ENCODE data around the gene KISS1. TPM values are rescaled to one million over a fixed set of nuclear protein-coding genes. Genes with fewer than 3 reads are reported as not detected.

KISS1 gene
- total RNA-seq, 2 donors from 2014 or later, result not detected

- DNase-seq (no peak), ATAC-seq (no peak)
- intact Hi-C loops (cut with DNase I), result no loop called here
- Histone ChIP-seq H3K36me3 (replicated peaks in 1 of 2; ENCODE audit: insufficient read depth in 1 of 2, low read depth in 2 of 2) (no peaks in the 10 kb centered on the region), H3K27me3 (no peaks in the 10 kb centered on the region), H3K9me3 (no peaks in the 10 kb centered on the region), H3K4me3 (no peak overlapping the region), H3K4me1 (peaks cover 14% of the 10 kb centered on the region), H3K27ac (no peak overlapping the region)
- no peak for TF ChIP-seq POLR2A (IDR thresholded peaks at IDR 0.05)
- TF ChIP-seq CTCF (IDR thresholded peaks at IDR 0.05), result no peak
- WGBS, 2 donors, result 97 to 100% methylated on average over 2 of the region's 2 CpGs
Observed at GRCh38 chr1:204172404-204173029, 23.8 kb downstream of the KISS1 start.

GRCh38 chr1:204171751-204172178 lies 24.5 kb downstream of the KISS1 start:
- peak overlapping the region in 1 of 4 donors; percentile 61 for H3K27ac ChIP-seq
- ATAC-seq (peak; percentile 68), DNase-seq (peak in 1 of 4 donors; percentile 24)
- H3K4me3 ChIP-seq, result no peak overlapping the region
- no peaks in the 10 kb centered on the region for H3K9me3 ChIP-seq
- no peaks in the 10 kb centered on the region for H3K36me3 ChIP-seq (replicated peaks in 1 of 2; ENCODE audit: insufficient read depth in 1 of 2, low read depth in 2 of 2)
- WGBS, 2 donors, result 13 to 14% methylated on average over 4 of the region's 4 CpGs
- H3K4me1 ChIP-seq, result peaks cover 14% of the 10 kb centered on the region
- intact Hi-C loops (cut with DNase I), result no loop called here
- TF ChIP-seq CTCF (IDR thresholded peaks at IDR 0.05) (no peak), POLR2A (IDR thresholded peaks at IDR 0.05) (no peak)
- H3K27me3 ChIP-seq, result no peaks in the 10 kb centered on the region

GRCh38 chr1:204170494-204171155 lies 25.7 kb downstream of the KISS1 start:
- DNase-seq, result peak in 2 of 4 donors; percentile 55 to 61
- ATAC-seq, result peak; percentile 49
- TF ChIP-seq POLR2A (IDR thresholded peaks at IDR 0.05) (no peak), CTCF (IDR thresholded peaks at IDR 0.05) (no peak)
- Histone ChIP-seq H3K27ac (no peak overlapping the region), H3K36me3 (replicated peaks in 1 of 2; ENCODE audit: insufficient read depth in 1 of 2, low read depth in 2 of 2) (no peaks in the 10 kb centered on the region), H3K9me3 (no peaks in the 10 kb centered on the region), H3K4me3 (no peak overlapping the region), H3K27me3 (no peaks in the 10 kb centered on the region), H3K4me1 (peaks cover 14% of the 10 kb centered on the region)
- intact Hi-C loops (cut with DNase I), result no loop called here
- 36 to 58% methylated on average over 3 of the region's 3 CpGs for WGBS, 2 donors

- H3K4me1 ChIP-seq, result peaks cover 14% of the 10 kb centered on the region
- intact Hi-C loops (cut with DNase I), result no loop called here
- 88 to 90% methylated on average over 4 of the region's 4 CpGs for WGBS, 2 donors
Observed at GRCh38 chr1:204169858-204170257, 26.4 kb downstream of the KISS1 start.

More at GRCh38 chr1:204169858-204170257, 26.4 kb downstream of the KISS1 start:
- Histone ChIP-seq H3K27me3 (no peaks in the 10 kb centered on the region), H3K4me3 (no peak overlapping the region), H3K27ac (no peak overlapping the region), H3K36me3 (replicated peaks in 1 of 2; ENCODE audit: insufficient read depth in 1 of 2, low read depth in 2 of 2) (no peaks in the 10 kb centered on the region), H3K9me3 (no peaks in the 10 kb centered on the region)
- ATAC-seq (no peak), DNase-seq (no peak)
- TF ChIP-seq POLR2A (IDR thresholded peaks at IDR 0.05) (no peak), CTCF (IDR thresholded peaks at IDR 0.05) (no peak)

All from body of pancreas (tissue), 4 donors.